ENCODE results near the gene SFT2D3. TPM values are rescaled to one million over a fixed set of nuclear protein-coding genes. Genes with fewer than 3 reads are reported as not detected.

The SFT2D3 gene
- total RNA-seq, 1 experiment from 2014 or later = 4.7 TPM

DNA sequence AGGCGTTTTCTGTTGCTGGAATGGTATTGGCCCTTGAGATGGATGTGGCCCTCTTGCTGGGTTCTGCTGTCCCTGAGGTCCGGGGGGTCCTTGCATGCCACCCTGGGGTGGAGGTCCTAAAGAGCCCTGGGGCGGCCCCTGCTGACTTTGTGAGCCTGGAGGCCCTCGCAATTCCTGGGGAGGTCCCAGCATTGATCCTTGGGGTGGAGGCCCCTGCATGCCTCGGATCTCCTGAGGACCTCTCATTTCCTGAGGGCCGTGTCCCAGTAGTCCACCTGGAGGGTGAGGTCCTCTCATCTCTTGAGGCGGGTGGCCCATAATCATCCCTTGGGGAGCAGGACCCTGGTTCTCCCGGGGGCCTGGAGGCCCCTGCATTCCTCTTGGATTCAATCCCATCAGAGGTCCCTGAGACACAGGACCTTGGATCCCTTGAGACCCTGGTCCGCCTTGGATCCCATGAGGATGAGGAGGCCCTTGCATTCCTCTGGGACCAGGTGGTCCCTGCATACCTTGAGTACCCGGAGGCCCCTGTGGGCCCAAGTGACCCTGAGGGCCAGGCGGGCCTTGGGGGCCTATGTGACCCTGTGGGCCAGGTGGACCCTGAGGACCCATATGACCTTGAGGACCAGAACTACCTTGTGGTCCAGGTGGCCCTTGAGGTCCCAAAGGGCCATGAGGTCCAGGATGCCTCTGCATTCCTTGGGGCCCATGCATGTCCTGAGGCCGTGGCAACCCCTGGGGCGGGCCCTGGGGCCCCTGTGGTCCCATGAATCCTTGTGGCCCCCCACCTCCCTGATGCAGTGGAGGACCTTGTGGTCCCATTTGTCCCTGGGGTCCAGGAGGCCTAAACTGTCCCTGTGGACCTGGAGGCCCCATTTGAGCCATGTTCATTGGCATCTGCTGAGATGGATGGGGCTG is 18.3 kb downstream of the SFT2D3 start:
- H3K27ac Mint-ChIP-seq = no peak overlapping the region; a peak in 1 of 7 replicates
- Histone ChIP-seq H3K23me2 (ENCODE audit: insufficient read length, low read depth, low read length, poor library complexity, severe bottlenecking) (no peaks in the 10 kb centered on the region), H3K14ac (ENCODE audit: insufficient read depth, low read length) (no peak overlapping the region), H3K79me1 (ENCODE audit: insufficient read depth, low read depth, low read length, poor library complexity, severe bottlenecking) (no peaks in the 10 kb centered on the region), H3K18ac (ENCODE audit: insufficient read length, low read depth, low read length) (no peak overlapping the region), H3K9me3 (ENCODE audit: control insufficient read depth, low read depth, low read length) (no peaks in the 10 kb centered on the region), H4K8ac (replicated peaks; ENCODE audit: insufficient read length, low read depth, low read length) (no peak overlapping the region), H2BK15ac (ENCODE audit: low read depth, low read length) (no peak overlapping the region), H3T11ph (ENCODE audit: low read length) (no peak overlapping the region), H3K4me1 (ENCODE audit: insufficient read depth, low read length) (no peaks in the 10 kb centered on the region), H2AK5ac (ENCODE audit: insufficient read length, low read length) (no peak overlapping the region), H2AFZ (ENCODE audit: low read length) (no peak overlapping the region), H4K5ac (ENCODE audit: insufficient read length, low read depth, low read length) (no peak overlapping the region), H3K23ac (ENCODE audit: insufficient read length, low read depth, low read length) (no peak overlapping the region), H2BK5ac (ENCODE audit: insufficient read length, low read length) (no peak overlapping the region), H3K56ac (ENCODE audit: insufficient read length, low read depth, low read length) (no peak overlapping the region), H3K27ac (ENCODE audit: insufficient read length, low read depth, low read length) (no peak overlapping the region), H2BK20ac (ENCODE audit: low read depth, low read length, poor library complexity, severe bottlenecking) (no peak overlapping the region), H4K20me1 (ENCODE audit: control insufficient read depth, insufficient read depth, insufficient read length) (no peaks in the 10 kb centered on the region), H2BK120ac (ENCODE audit: low read depth, low read length, poor library complexity, severe bottlenecking) (no peak overlapping the region), H3K4me2 (ENCODE audit: insufficient read depth, insufficient read length, low read length) (no peak overlapping the region), H2BK12ac (ENCODE audit: insufficient read length, low read depth, low read length) (no peak overlapping the region), H4K91ac (ENCODE audit: insufficient read length, low read depth, low read length) (no peak overlapping the region), H3K9ac (ENCODE audit: extremely low read depth, insufficient read length, low read length) (no peak overlapping the region), H3K4ac (ENCODE audit: low read depth, low read length) (no peak overlapping the region), H3K79me2 (ENCODE audit: insufficient read depth, low read length) (0 out of 2 replicates have a peak, but pooled peaks cover 2% of the 10 kb centered on the region), H3K27me3 (ENCODE audit: insufficient read depth, low read length) (no peaks in the 10 kb centered on the region)
- no peak for DNase-seq
- no peaks in the 10 kb centered on the region for H3K9me3 Mint-ChIP-seq
- no peak overlapping the region for H3K4me3 Mint-ChIP-seq
- no CpG with 5 or more reads among the region's 13 CpGs for WGBS (ENCODE audit: extremely low coverage, insufficient read length, low lambda C conversion rate)
- peaks cover 5 to 14% of the 10 kb centered on the region in 2 experiments; a peak in 3 of 4 replicates for H3K4me1 Mint-ChIP-seq
- TF ChIP-seq CTCF (conservative IDR thresholded peaks at IDR 0.05) = no peak
- peaks cover 39 to 76% (median 61%) of the 10 kb centered on the region in 3 experiments for H3K36me3 Mint-ChIP-seq (ENCODE audit: insufficient read depth in 1 of 3, low read depth in 3 of 3)
- H3K27me3 Mint-ChIP-seq (ENCODE audit: low read depth) = no peaks in the 10 kb centered on the region

Measured in H9 (cell line).